IPS-18c (cell line): ENCODE data around the gene RALGAPA2.

Experiments used
- H3K4me3 ChIP-seq: 2 replicates; pipeline ENCODE4 v1.7.0; 2013; ENCODE audit warnings: low read depth, mild to moderate bottlenecking, low read length, moderate library complexity; ENCODE audit not compliant: insufficient read depth
- H3K9me3 ChIP-seq: one replicate; pipeline ENCODE4 v1.6.1; 2013; ENCODE audit warnings: mild to moderate bottlenecking, low read length, moderate library complexity; ENCODE audit not compliant: control insufficient read depth, insufficient read depth

RALGAPA2 gene

GRCh38 chr20:20663841-20664240 lies 48.6 kb downstream of the RALGAPA2 start:
- Histone ChIP-seq H3K9me3 (no peaks in the 10 kb centered on the region), H3K4me3 (no peak overlapping the region)

- no peaks in the 10 kb centered on the region for H3K9me3 ChIP-seq
These were observed 53.5 kb downstream of the RALGAPA2 start for GRCh38 chr20:20658871-20659431.

GRCh38 chr20:20658123-20658522 lies 54.3 kb downstream of the RALGAPA2 start:
- H3K4me3 ChIP-seq, result no peak overlapping the region
- no peaks in the 10 kb centered on the region for H3K9me3 ChIP-seq

More at GRCh38 chr20:20658871-20659431, 53.5 kb downstream of the RALGAPA2 start:
- no peak overlapping the region for H3K4me3 ChIP-seq

GRCh38 chr20:20657092-20657491 lies 55.4 kb downstream of the RALGAPA2 start:
- Histone ChIP-seq H3K4me3 (no peak overlapping the region), H3K9me3 (no peaks in the 10 kb centered on the region)

- no peak overlapping the region for H3K4me3 ChIP-seq
- no peaks in the 10 kb centered on the region for H3K9me3 ChIP-seq
These were observed 56.6 kb downstream of the RALGAPA2 start for GRCh38 chr20:20655883-20656282.

- no peaks in the 10 kb centered on the region for H3K9me3 ChIP-seq
- H3K4me3 ChIP-seq, result no peak overlapping the region
These were observed 62.5 kb downstream of the RALGAPA2 start for GRCh38 chr20:20649945-20650344.

GRCh38 chr20:20643927-20644326 lies 68.5 kb downstream of the RALGAPA2 start:
- H3K4me3 ChIP-seq, result no peak overlapping the region
- H3K9me3 ChIP-seq, result no peaks in the 10 kb centered on the region

- no peak overlapping the region for H3K4me3 ChIP-seq
These were observed 70.7 kb downstream of the RALGAPA2 start for GRCh38 chr20:20641783-20642182.

GRCh38 chr20:20638878-20639277 lies 73.6 kb downstream of the RALGAPA2 start:
- Histone ChIP-seq H3K4me3 (no peak overlapping the region), H3K9me3 (no peaks in the 10 kb centered on the region)

More at GRCh38 chr20:20641783-20642182, 70.7 kb downstream of the RALGAPA2 start:
- H3K9me3 ChIP-seq, result no peaks in the 10 kb centered on the region

GRCh38 chr20:20637998-20638725 lies 74.3 kb downstream of the RALGAPA2 start:
- Histone ChIP-seq H3K4me3 (no peak overlapping the region), H3K9me3 (no peaks in the 10 kb centered on the region)

GRCh38 chr20:20635006-20635405 lies 77.4 kb downstream of the RALGAPA2 start:
- Histone ChIP-seq H3K9me3 (no peaks in the 10 kb centered on the region), H3K4me3 (no peak overlapping the region)

GRCh38 chr20:20632644-20633043 lies 79.8 kb downstream of the RALGAPA2 start:
- no peak overlapping the region for H3K4me3 ChIP-seq
- H3K9me3 ChIP-seq, result no peaks in the 10 kb centered on the region

- H3K9me3 ChIP-seq, result no peaks in the 10 kb centered on the region
- no peak overlapping the region for H3K4me3 ChIP-seq
These were observed 81.9 kb downstream of the RALGAPA2 start for GRCh38 chr20:20630551-20630950.

GRCh38 chr20:20629556-20630188 lies 82.8 kb downstream of the RALGAPA2 start:
- no peaks in the 10 kb centered on the region for H3K9me3 ChIP-seq
- H3K4me3 ChIP-seq, result no peak overlapping the region

GRCh38 chr20:20628314-20628713 lies 84.1 kb downstream of the RALGAPA2 start:
- no peaks in the 10 kb centered on the region for H3K9me3 ChIP-seq
- H3K4me3 ChIP-seq, result no peak overlapping the region

- Histone ChIP-seq H3K9me3 (no peaks in the 10 kb centered on the region), H3K4me3 (no peak overlapping the region)
These were observed 85.0 kb downstream of the RALGAPA2 start for GRCh38 chr20:20627471-20627870.

GRCh38 chr20:20624914-20625313 lies 87.5 kb downstream of the RALGAPA2 start:
- no peak overlapping the region for H3K4me3 ChIP-seq
- no peaks in the 10 kb centered on the region for H3K9me3 ChIP-seq

- Histone ChIP-seq H3K9me3 (no peaks in the 10 kb centered on the region), H3K4me3 (no peak overlapping the region)
These were observed 91.2 kb downstream of the RALGAPA2 start for GRCh38 chr20:20621195-20621594.
